K562 (cell line): ENCODE results near the gene NYAP1. TPM values are rescaled to one million over a fixed set of nuclear protein-coding genes. Genes with fewer than 3 reads are reported as not detected.

Experiments
- ATAC-seq: fragments of 200-7000 bp; cut with Tn5 transposase; 3 replicates; pipeline ENCODE4 v1.9.1; 2020; ENCODE audit warnings: moderate library complexity
- BruUV-seq: library from RNA; stranded (reverse); fragments of 400-500 nt; replicated peaks from 2 replicates; lab custom pipeline; 2021; lab: Mats Ljungman, UMichigan
- CTCF ChIA-PET: fragments of 300-600 bp; formaldehyde crosslinking; extraction: SDS; loops from one replicate; lab custom pipeline; 2021; ENCODE audit warnings: low intra/inter-chr PET ratio; lab: Yijun Ruan, JAX
- POLR2A ChIA-PET: fragments of 300-600, 350-650 bp; sonication (Branson Sonifier 250); formaldehyde crosslinking; extraction: SDS; loops from one replicate; lab custom pipeline; 2021; ENCODE audit warnings: antibody characterized with exemption, inconsistent platforms; lab: Yijun Ruan, JAX
- DNase-seq, 4 experiments: peaks; one replicate each; pipeline versions ENCODE4 v3.0.0 to v3.0.0-alpha.2; 2011 to 2018; ENCODE audit warnings: low spot score in 3 of 4, mixed read lengths in 3 of 4; ENCODE audit errors: extremely low read depth in 1 of 4
- FAIRE-seq: peaks from 2 replicates; lab custom pipeline; 2011; peaks lifted over from hg19 to GRCh38; lab: Jason Lieb, UNC
- H2AFZ ChIP-seq: 2 replicates; pipeline ENCODE4 v1.6.0; 2011; ENCODE audit warnings: low read depth, low read length, control low read depth, inconsistent platforms
- H3K27ac ChIP-seq: fragments of 200-600 bp; 3 replicates; pipeline ENCODE4 v1.8.0; 2011; ENCODE audit warnings: low read depth, mild to moderate bottlenecking, control low read depth, inconsistent platforms, low read length, moderate library complexity, mixed read lengths; ENCODE audit errors: extremely low read depth
- H3K27me3 ChIP-seq, 2 experiments: fragments of 300-600 bp in 1 of 2; 2 replicates in 1 of 2; 3 replicates in 1 of 2; pipeline versions ENCODE4 v1.6.0 to v1.8.0; 2011; ENCODE audit warnings: inconsistent platforms in 2 of 2, low read length in 2 of 2, mild to moderate bottlenecking in 1 of 2, mixed read lengths in 1 of 2, moderate library complexity in 1 of 2; ENCODE audit not compliant: control insufficient read depth in 2 of 2, insufficient read depth in 2 of 2
- H3K36me3 ChIP-seq: fragments of 300-600 bp; 3 replicates; pipeline ENCODE4 v1.8.0; 2011; ENCODE audit warnings: mild to moderate bottlenecking, low read length, inconsistent platforms; ENCODE audit not compliant: control insufficient read depth, insufficient read depth
- H3K4me1 ChIP-seq, 2 experiments: fragments of 200-600 bp in 1 of 2; replicated peaks in 1 of 2; 2 replicates in 1 of 2; 3 replicates in 1 of 2; pipeline versions ENCODE4 v1.5.1 to v1.8.0; 2011; ENCODE audit warnings: inconsistent platforms in 2 of 2, low read length in 2 of 2, mild to moderate bottlenecking in 1 of 2, mixed read lengths in 1 of 2, moderate library complexity in 1 of 2; ENCODE audit not compliant: control insufficient read depth in 2 of 2, insufficient read depth in 2 of 2
- H3K4me2 ChIP-seq: 2 replicates; pipeline ENCODE4 v1.6.1; 2011; ENCODE audit warnings: low read length, control low read depth, inconsistent platforms, mixed read lengths; ENCODE audit not compliant: insufficient read depth
- H3K4me3 ChIP-seq: fragments of 200-600 bp; sonication (generic), shearing (Covaris generic); 2 replicates; pipeline ENCODE4 v1.5.1; 2016; ENCODE audit warnings: control low read depth, inconsistent platforms
- H3K79me2 ChIP-seq: fragments of 200-600 bp; 3 replicates; pipeline ENCODE4 v1.8.0; 2011; ENCODE audit warnings: low read length, inconsistent platforms; ENCODE audit not compliant: control insufficient read depth, insufficient read depth
- H3K9ac ChIP-seq, 2 experiments: 2 replicates each; pipeline versions ENCODE4 v1.6.0 to v1.6.1; 2011; ENCODE audit warnings: low read depth in 2 of 2, low read length in 2 of 2, control low read depth in 1 of 2, inconsistent platforms in 1 of 2, mild to moderate bottlenecking in 1 of 2, mixed read lengths in 1 of 2; ENCODE audit not compliant: insufficient read depth in 1 of 2
- H3K9me1 ChIP-seq: one replicate; pipeline ENCODE4 v1.6.0; 2011; ENCODE audit warnings: inconsistent platforms, mild to moderate bottlenecking, low read length, moderate library complexity; ENCODE audit not compliant: control insufficient read depth, insufficient read depth
- H3K9me3 ChIP-seq: replicated peaks from 2 replicates; pipeline ENCODE4 v1.5.1; 2011; ENCODE audit warnings: low read depth, low read length, inconsistent platforms; ENCODE audit not compliant: control insufficient read depth, insufficient read depth
- H4K20me1 ChIP-seq: replicated peaks from 2 replicates; pipeline ENCODE4 v1.6.1; 2011; ENCODE audit warnings: low read length, inconsistent platforms, mixed read lengths; ENCODE audit not compliant: control insufficient read depth, insufficient read depth
- ASH1L ChIP-seq: fragments of 450-650 bp; IDR thresholded peaks from 2 replicates; pipeline ENCODE4 v1.6.1; 2018; ENCODE audit warnings: borderline replicate concordance, mild to moderate bottlenecking, low read depth; ENCODE audit not compliant: partially characterized antibody
- C11orf30 ChIP-seq: fragments of 450-650 bp; IDR thresholded peaks from 2 replicates; pipeline ENCODE4 v1.6.1; 2016; ENCODE audit warnings: low read depth, mild to moderate bottlenecking
- DDX20 ChIP-seq: fragments of 450-650 bp; IDR thresholded peaks from 2 replicates; pipeline ENCODE4 v1.6.1; 2016; ENCODE audit warnings: missing genetic modification characterization, low read depth, mild to moderate bottlenecking, missing compliant biosample characterization, moderate library complexity
- ELK3 ChIP-seq: fragments of 450-650 bp; formaldehyde crosslinking; IDR thresholded peaks from 2 replicates; pipeline ENCODE4 v1.4.0; 2020; ENCODE audit warnings: mild to moderate bottlenecking
- FOS ChIP-seq: IDR thresholded peaks from 3 replicates; pipeline ENCODE4 v1.6.1; 2011; ENCODE audit not compliant: insufficient read length; ENCODE audit errors: extremely low read depth
- GTF2F1 ChIP-seq: IDR thresholded peaks from 2 replicates; pipeline ENCODE4 v1.6.1; 2011; ENCODE audit warnings: low read depth, low read length, improper control_type of control experiment
- NR4A1 ChIP-seq, 2 experiments: fragments of 250-450 bp in 1 of 2; fragments of 450-650 bp in 1 of 2; sonication (Bioruptor Pico) in 1 of 2; IDR thresholded peaks; 2 replicates each; pipeline versions ENCODE4 v1.4.0 to v1.6.1; 2016 to 2020; ENCODE audit warnings: mild to moderate bottlenecking in 2 of 2, missing compliant biosample characterization in 1 of 2, missing genetic modification characterization in 1 of 2, moderate library complexity in 1 of 2
- POLR2H ChIP-seq: IDR thresholded peaks from 2 replicates; pipeline ENCODE4 v1.6.1; 2016; ENCODE audit warnings: missing genetic modification characterization, low read depth, mild to moderate bottlenecking, control low read depth, missing compliant biosample characterization, moderate library complexity
- THAP7 ChIP-seq: fragments of 250-450 bp; sonication (Bioruptor Pico); IDR thresholded peaks from 2 replicates; pipeline ENCODE4 v1.5.0; 2021
- TSC22D4 ChIP-seq: fragments of 450-650 bp; IDR thresholded peaks from 2 replicates; pipeline ENCODE4 v1.6.1; 2016; ENCODE audit warnings: missing genetic modification characterization, missing biosample characterization, control low read depth
- USF1 ChIP-seq: sonication (generic); formaldehyde crosslinking; IDR thresholded peaks from 2 replicates; pipeline ENCODE4 v1.9.0; 2022; ENCODE audit warnings: mild to moderate bottlenecking, missing genetic modification reagents
- ZHX1 ChIP-seq: fragments of 150-350 bp; conservative IDR thresholded peaks from 2 replicates; pipeline ENCODE4 v1.6.1; 2014; ENCODE audit warnings: low read length
- ZNF184 ChIP-seq: sonication (generic); formaldehyde crosslinking; IDR thresholded peaks from 2 replicates; pipeline ENCODE4 v1.5.0; 2020; ENCODE audit warnings: missing genetic modification reagents
- ZNF217 ChIP-seq: sonication (generic); formaldehyde crosslinking; IDR thresholded peaks from 2 replicates; pipeline ENCODE4 v1.8.0; 2022; ENCODE audit warnings: mild to moderate bottlenecking, missing genetic modification reagents
- ZNF224 ChIP-seq: sonication (generic); formaldehyde crosslinking; IDR thresholded peaks from 2 replicates; pipeline ENCODE4 v1.8.0; 2022; ENCODE audit warnings: mild to moderate bottlenecking, missing genetic modification reagents
- ZNF395 ChIP-seq: fragments of 200-800 bp; sonication (Bioruptor generic); IDR thresholded peaks from 2 replicates; pipeline ENCODE4 v1.6.1; 2017; ENCODE audit warnings: missing genetic modification characterization, missing compliant biosample characterization
- ZNF717 ChIP-seq: fragments of 250-450 bp; sonication (Bioruptor Pico); IDR thresholded peaks from 2 replicates; pipeline ENCODE4 v1.5.0; 2021
- WGBS: fragments of 100-300 bp; shearing (Covaris generic); methylation state at CpG from one replicate; pipeline ENCODE4 v1.1.6; 2016; ENCODE audit warnings: low coverage, mixed read lengths; ENCODE audit not compliant: insufficient coverage; ENCODE audit errors: missing lambda C conversion rate; 5-methylcytosine and 5-hydroxymethylcytosine counted together
- in situ Hi-C: fragments of 300-500 bp; cut with MboI; formaldehyde crosslinking; loops from 4 replicates; pipeline ENCODE4 v1.15.0; 2018; ENCODE audit warnings: inconsistent platforms, mixed read lengths
- intact Hi-C: fragments of 100-400 bp; cut with micrococcal nuclease; formaldehyde crosslinking; loops from 2 replicates; pipeline ENCODE4 v1.14.2; 2022
- polyA plus RNA-seq, 8 experiments: library from polyadenylated mRNA; depleted of rRNA in 4 of 8; stranded (reverse) in 5 of 8; unstranded in 3 of 8; fragments of >200 nt; fragmentation: Nextera tagmentation in 2 of 8; fragmentation: Illumina TruSeq in 1 of 8; extraction: Ambion mirVana in 2 of 8; extraction: Trizol in 1 of 8; gene quantifications; 2 replicates each; pipeline versions ENCODE4 v1.2.1 to v1.2.3, GENCODE V29; 2011 to 2014; ENCODE audit warnings: inconsistent platforms in 1 of 8, missing spikeins in 1 of 8
- total RNA-seq, 7 experiments: library from RNA; depleted of rRNA in 6 of 7; stranded (reverse); fragments of >200 nt in 6 of 7; fragmentation: Illumina TruSeq in 2 of 7; extraction: Trizol in 2 of 7; gene quantifications; 2 replicates each; pipeline versions ENCODE4 v1.2.1 to v1.2.3, GENCODE V29; 2011 to 2021; ENCODE audit warnings: low replicate concordance in 1 of 7

Gene NYAP1
- total and polyA plus RNA-seq, 9 of the 15 experiments (the other 6 are each of a cell fraction or from before 2014, with no cell fraction given): 0.11 to 0.88 (median 0.22) TPM; not detected in 2

- Histone ChIP-seq H3K79me2 (no peaks in the 10 kb centered on the region), H3K9ac (no peak overlapping the region), H3K4me3 (no peak overlapping the region), H3K27ac (no peak overlapping the region), H3K4me1 (peaks cover 8 to 16% of the 10 kb centered on the region in 2 experiments; a peak in 4 of 5 replicates), H3K36me3 (no peaks in the 10 kb centered on the region), H4K20me1 (no peaks in the 10 kb centered on the region), H3K9me3 (no peaks in the 10 kb centered on the region), H3K27me3 (no peaks in the 10 kb centered on the region), H2AFZ (no peak overlapping the region), H3K4me2 (no peak overlapping the region), H3K9me1 (no peaks in the 10 kb centered on the region)
- no peak for FAIRE-seq
- ATAC-seq: no peak
- peak in 1 of 4 experiments; percentile 7 for DNase-seq
- POLR2A ChIA-PET: interaction anchor here (0.6 to 1.2 kb wide), 3 partner anchors 17 to 89 kb away, joined by 3 to 4 read pairs (median 4); partner anchors contain the start of gene ZCWPW1
- BruUV-seq: no TSS peak
- intact Hi-C loops (no loop called here), in situ Hi-C loops (no loop called here)
- CTCF ChIA-PET: no interaction called here
- WGBS: 34% methylated on average over 2 of the region's 2 CpGs
- no peak for TF ChIP-seq ELK3 (CRISPR knock-in tag)
- no peak for TF ChIP-seq TSC22D4 (tag)
- no peak for TF ChIP-seq GTF2F1
- no peak for TF ChIP-seq ZNF717 (CRISPR knock-in tag)
- TF ChIP-seq DDX20: no peak
- TF ChIP-seq C11orf30: no peak
- no peak for TF ChIP-seq POLR2H (tag)
- TF ChIP-seq ZNF184: no peak
- no peak for TF ChIP-seq NR4A1 (CRISPR knock-in tag; IDR thresholded peaks at IDR 0.05)
- TF ChIP-seq NR4A1 (tag; IDR thresholded peaks at IDR 0.05): no peak
- TF ChIP-seq THAP7: no peak
- no peak for TF ChIP-seq ZNF217 (CRISPR knock-in tag)
- no peak for TF ChIP-seq ZHX1
- TF ChIP-seq USF1 (CRISPR knock-in tag): no peak
- TF ChIP-seq FOS: no peak
- TF ChIP-seq ASH1L: no peak
- TF ChIP-seq ZNF395 (CRISPR knock-in tag): no peak
- no peak for TF ChIP-seq ZNF224 (CRISPR knock-in tag)
Measured at GRCh38 chr7:100517305-100517704, 33.6 kb downstream of the NYAP1 start.
